Fibroblast of skin of right biceps (primary cell): ENCODE measurements around the gene CRYBG3.

ENCODE experiments used
- DNase-seq: peaks from one replicate; pipeline ENCODE4 v3.0.0-alpha.2; 2013

CRYBG3 gene

GRCh38 chr3:97949743-97950142 lies 127.9 kb downstream of the CRYBG3 start:
- DNase-seq = no peak

GRCh38 chr3:97950360-97950759 lies 128.5 kb downstream of the CRYBG3 start:
- no peak for DNase-seq

GRCh38 chr3:97952280-97952679 lies 130.5 kb downstream of the CRYBG3 start:
- DNase-seq = no peak

- no peak for DNase-seq
Measured at GRCh38 chr3:97952872-97953271, 131.1 kb downstream of the CRYBG3 start.

- no peak for DNase-seq
Measured at GRCh38 chr3:97954228-97954827, 132.5 kb downstream of the CRYBG3 start.

GRCh38 chr3:97956051-97956450 lies 134.2 kb downstream of the CRYBG3 start:
- no peak for DNase-seq

GRCh38 chr3:97957617-97958311 lies 136.0 kb downstream of the CRYBG3 start:
- DNase-seq = no peak

GRCh38 chr3:97958396-97958795 lies 136.6 kb downstream of the CRYBG3 start:
- DNase-seq = peak; percentile 43

- DNase-seq = no peak
Measured at GRCh38 chr3:97958796-97959195, 137.0 kb downstream of the CRYBG3 start.

GRCh38 chr3:97959872-97960271 lies 138.1 kb downstream of the CRYBG3 start:
- no peak for DNase-seq

GRCh38 chr3:97960551-97960950 lies 138.7 kb downstream of the CRYBG3 start:
- DNase-seq = no peak

- DNase-seq = peak; percentile 29
Measured at GRCh38 chr3:97960993-97961766, 139.4 kb downstream of the CRYBG3 start.

GRCh38 chr3:97967966-97968365 lies 146.2 kb downstream of the CRYBG3 start:
- DNase-seq = no peak

GRCh38 chr3:97968376-97968775 lies 146.6 kb downstream of the CRYBG3 start:
- no peak for DNase-seq

GRCh38 chr3:97969541-97969940 lies 147.7 kb downstream of the CRYBG3 start:
- DNase-seq = no peak

GRCh38 chr3:97970156-97970555 lies 148.3 kb downstream of the CRYBG3 start:
- peak; percentile 18 for DNase-seq

- no peak for DNase-seq
Measured at GRCh38 chr3:97970956-97971620, 149.3 kb downstream of the CRYBG3 start.

- peak; percentile 69 for DNase-seq
Measured at GRCh38 chr3:97971679-97972567, 150.1 kb downstream of the CRYBG3 start, which contains the start of gene RIOX2. RIOX2 (minus strand) TSS chr3:97972431; CDS start chr3:97967593, 4,838 bp downstream.

- DNase-seq = no peak
Measured at GRCh38 chr3:97972976-97973375, 151.2 kb downstream of the CRYBG3 start.

- DNase-seq = no peak
Measured at GRCh38 chr3:97974996-97975395, 153.2 kb downstream of the CRYBG3 start.

- no peak for DNase-seq
Measured at GRCh38 chr3:97975466-97975865, 153.7 kb downstream of the CRYBG3 start.

- no peak for DNase-seq
Measured at GRCh38 chr3:97979610-97980009, 157.8 kb downstream of the CRYBG3 start.
